Transverse colon (tissue), 4 donors: ENCODE measurements around the gene SMDT1. TPM values are rescaled to one million over a fixed set of nuclear protein-coding genes. Genes with fewer than 3 reads are reported as not detected.

Experiments
- DNase-seq: peaks from one replicate; pipeline ENCODE4 v3.0.0-alpha.2; 2019
- H3K27ac ChIP-seq, 4 donors: fragments of 200-600 bp; sonication (generic); 2 replicates each; pipeline ENCODE4 v1.5.1; 2016 to 2018; ENCODE audit warnings: inconsistent platforms in 4 of 4
- H3K27me3 ChIP-seq: fragments of 200-600 bp; sonication (generic); 2 replicates; pipeline ENCODE4 v1.5.1; 2017; ENCODE audit warnings: inconsistent platforms
- H3K36me3 ChIP-seq, 4 donors: fragments of 200-600 bp; sonication (generic); 2 replicates each; pipeline ENCODE4 v1.5.1; 2017 to 2019; ENCODE audit warnings: inconsistent platforms in 4 of 4
- H3K4me1 ChIP-seq, 4 donors: fragments of 200-600 bp; sonication (generic); 2 replicates each; pipeline ENCODE4 v1.5.1; 2017 to 2020; ENCODE audit warnings: inconsistent platforms in 4 of 4
- H3K4me3 ChIP-seq, 4 donors: fragments of 200-600 bp; sonication (generic); 1 replicate in 1 of 4; 2 replicates in 3 of 4; pipeline versions ENCODE4 v1.5.1 to v1.6.1; 2017 to 2019; ENCODE audit warnings: inconsistent platforms in 4 of 4
- H3K9me3 ChIP-seq, 2 donors: fragments of 200-600 bp; sonication (generic); 2 replicates each; pipeline ENCODE4 v1.5.1; 2017 to 2019; ENCODE audit warnings: inconsistent platforms in 2 of 2
- EP300 ChIP-seq: sonication (generic); formaldehyde crosslinking; IDR thresholded peaks from one replicate; pipeline ENCODE4 v1.6.1; 2017; ENCODE audit warnings: antibody characterized with exemption, low read depth
- POLR2A ChIP-seq: fragments of 450-650 bp; IDR thresholded peaks from one replicate; pipeline ENCODE4 v1.6.1; 2016; ENCODE audit warnings: antibody characterized with exemption, mild to moderate bottlenecking, moderate library complexity
- POLR2AphosphoS5 ChIP-seq, 3 donors: sonication (generic); formaldehyde crosslinking; IDR thresholded peaks; one replicate each; pipeline ENCODE4 v1.6.1; 2016; ENCODE audit warnings: antibody characterized with exemption in 3 of 3
- WGBS, 2 donors: methylation state at CpG; one replicate each; pipeline ENCODE4 v1.1.5; 2018; ENCODE audit warnings: low coverage in 1 of 2; 5-methylcytosine and 5-hydroxymethylcytosine counted together
- in situ Hi-C, 4 donors: fragments of 200-750 bp; cut with MboI; loops; one replicate each; pipeline versions ENCODE4 v1.15.0 to v1.15.1; 2017; ENCODE audit warnings: low sequenced_read_pairs in 3 of 4, low pct_ligation_motif_present in 1 of 4, low pct_unique_long_range_greater_than_20kb in 1 of 4
- intact Hi-C: fragments of 100-400 bp; cut with DNase I; formaldehyde crosslinking; loops from one replicate; pipeline ENCODE4 v1.15.1; 2023; ENCODE audit warnings: low total_unique reads
- total RNA-seq, 4 donors: library from RNA; depleted of rRNA; stranded (reverse); fragments of >200 nt; gene quantifications; one replicate each; pipeline ENCODE4 v1.1.0, GENCODE V29; 2016
- TF ChIP-seq, protein P1 (sequence below), 5 experiments: fragments of 200-600 bp in 3 of 5; fragments of 450-650 bp in 2 of 5; sonication (generic) in 3 of 5; IDR thresholded peaks; 1 replicate in 2 of 5; 2 replicates in 3 of 5; pipeline ENCODE4 v1.5.1; 2016 to 2017; ENCODE audit warnings: antibody characterized with exemption in 5 of 5, inconsistent platforms in 3 of 5, mild to moderate bottlenecking in 2 of 5, moderate library complexity in 1 of 5

Gene SMDT1
- total RNA-seq, 4 donors from 2014 or later, result 4.8 to 44.9 (median 18.8) TPM

DNA sequence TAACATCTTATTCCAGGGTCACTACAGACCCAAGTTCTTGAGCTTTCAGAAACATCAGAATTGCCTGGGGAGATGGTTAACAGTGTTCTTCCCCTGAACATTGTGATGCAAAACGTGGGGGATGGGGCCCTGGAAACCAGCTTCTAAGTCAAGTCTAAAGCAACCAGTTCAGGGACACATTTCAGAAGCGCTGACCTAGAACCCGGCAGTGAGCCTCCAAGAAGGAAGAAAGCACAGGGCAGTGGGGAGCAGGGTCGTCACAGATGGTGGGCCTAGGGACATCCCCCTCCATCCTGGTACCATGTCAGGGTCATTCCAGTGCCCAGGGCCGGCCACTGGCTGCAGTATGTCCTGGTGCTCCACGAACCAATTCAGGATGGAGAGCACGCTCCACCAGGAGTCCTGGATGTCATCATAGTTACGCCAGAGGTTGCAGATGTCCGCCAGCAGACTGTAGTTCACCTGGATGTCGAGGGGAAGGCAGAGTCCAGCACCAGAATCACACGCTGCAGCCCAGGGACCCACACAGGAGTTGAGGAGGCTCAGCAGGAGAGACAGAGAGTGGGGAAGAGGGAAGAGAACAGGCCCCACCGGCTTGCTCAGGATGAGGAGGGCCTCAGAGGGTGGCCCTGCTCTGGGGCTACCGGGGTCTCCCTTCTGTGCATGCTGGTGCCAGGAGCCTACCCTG is 13.9 kb upstream of the SMDT1 start:
- Histone ChIP-seq H3K4me3 (no peak overlapping the region), H3K36me3 (peaks cover 0 to 32% (median 7%) of the 10 kb centered on the region in 4 donors), H3K27me3 (no peaks in the 10 kb centered on the region), H3K9me3 (no peaks in the 10 kb centered on the region), H3K27ac (no peak overlapping the region), H3K4me1 (peaks cover 4 to 20% (median 7%) of the 10 kb centered on the region in 4 donors)
- intact Hi-C loops, result no loop called here
- in situ Hi-C loops, result no loop called here
- TF ChIP-seq, protein P1, sequence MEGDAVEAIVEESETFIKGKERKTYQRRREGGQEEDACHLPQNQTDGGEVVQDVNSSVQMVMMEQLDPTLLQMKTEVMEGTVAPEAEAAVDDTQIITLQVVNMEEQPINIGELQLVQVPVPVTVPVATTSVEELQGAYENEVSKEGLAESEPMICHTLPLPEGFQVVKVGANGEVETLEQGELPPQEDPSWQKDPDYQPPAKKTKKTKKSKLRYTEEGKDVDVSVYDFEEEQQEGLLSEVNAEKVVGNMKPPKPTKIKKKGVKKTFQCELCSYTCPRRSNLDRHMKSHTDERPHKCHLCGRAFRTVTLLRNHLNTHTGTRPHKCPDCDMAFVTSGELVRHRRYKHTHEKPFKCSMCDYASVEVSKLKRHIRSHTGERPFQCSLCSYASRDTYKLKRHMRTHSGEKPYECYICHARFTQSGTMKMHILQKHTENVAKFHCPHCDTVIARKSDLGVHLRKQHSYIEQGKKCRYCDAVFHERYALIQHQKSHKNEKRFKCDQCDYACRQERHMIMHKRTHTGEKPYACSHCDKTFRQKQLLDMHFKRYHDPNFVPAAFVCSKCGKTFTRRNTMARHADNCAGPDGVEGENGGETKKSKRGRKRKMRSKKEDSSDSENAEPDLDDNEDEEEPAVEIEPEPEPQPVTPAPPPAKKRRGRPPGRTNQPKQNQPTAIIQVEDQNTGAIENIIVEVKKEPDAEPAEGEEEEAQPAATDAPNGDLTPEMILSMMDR (IDR thresholded peaks at IDR 0.05), result no peak
- TF ChIP-seq POLR2AphosphoS5 (IDR thresholded peaks at IDR 0.05), result no peak
- TF ChIP-seq POLR2A, result no peak
- TF ChIP-seq EP300, result no peak
- DNase-seq, result no peak
- 84% methylated on average over 12 of the region's 13 CpGs; no CpG with 5 or more reads in 1 of the 2 donors for WGBS, 2 donors

DNA sequence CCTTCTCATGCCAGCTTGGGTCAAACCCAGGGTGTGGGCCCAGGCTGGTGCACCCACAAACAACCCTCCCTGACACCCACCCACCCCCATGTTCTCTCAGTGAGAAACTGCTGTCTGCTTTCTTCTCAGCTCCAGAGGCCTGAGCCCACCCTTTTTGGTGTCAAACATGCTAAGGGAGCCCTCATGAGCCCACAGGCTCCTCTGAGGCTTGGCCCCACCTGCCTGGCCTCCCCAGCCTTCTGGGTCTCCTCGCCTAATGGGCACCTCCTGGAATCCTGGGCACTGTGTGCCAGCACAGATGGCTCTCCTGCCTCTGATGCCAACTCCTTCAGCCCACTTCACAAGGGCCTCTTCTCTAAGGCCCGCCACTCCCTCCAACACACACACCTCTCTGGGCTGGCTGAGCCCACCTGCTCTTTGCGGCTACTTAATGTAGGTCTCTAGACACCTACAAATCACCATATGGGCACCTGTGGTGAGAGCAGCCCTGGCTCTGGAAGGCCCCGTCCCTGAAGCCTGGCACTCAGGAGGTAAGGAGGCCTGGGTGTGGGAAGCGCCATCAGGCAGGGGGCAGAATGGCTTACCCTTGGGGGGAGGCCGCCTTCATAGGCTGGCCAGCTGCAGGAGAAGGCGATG is 13.3 kb upstream of the SMDT1 start:
- Histone ChIP-seq H3K4me1 (peaks cover 6 to 23% (median 11%) of the 10 kb centered on the region in 4 donors), H3K36me3 (peaks cover 0 to 30% (median 4%) of the 10 kb centered on the region in 4 donors), H3K4me3 (no peak overlapping the region), H3K27ac (no peak overlapping the region), H3K9me3 (no peaks in the 10 kb centered on the region), H3K27me3 (no peaks in the 10 kb centered on the region)
- no peak for TF ChIP-seq POLR2A
- no peak for TF ChIP-seq EP300
- no peak for TF ChIP-seq POLR2AphosphoS5 (IDR thresholded peaks at IDR 0.05)
- TF ChIP-seq, protein P1 (IDR thresholded peaks at IDR 0.05), result no peak
- no peak for DNase-seq
- WGBS, 2 donors, result 97% methylated on average over 7 of the region's 7 CpGs; no CpG with 5 or more reads in 1 of the 2 donors
- intact Hi-C loops (no loop called here), in situ Hi-C loops (no loop called here)

DNA sequence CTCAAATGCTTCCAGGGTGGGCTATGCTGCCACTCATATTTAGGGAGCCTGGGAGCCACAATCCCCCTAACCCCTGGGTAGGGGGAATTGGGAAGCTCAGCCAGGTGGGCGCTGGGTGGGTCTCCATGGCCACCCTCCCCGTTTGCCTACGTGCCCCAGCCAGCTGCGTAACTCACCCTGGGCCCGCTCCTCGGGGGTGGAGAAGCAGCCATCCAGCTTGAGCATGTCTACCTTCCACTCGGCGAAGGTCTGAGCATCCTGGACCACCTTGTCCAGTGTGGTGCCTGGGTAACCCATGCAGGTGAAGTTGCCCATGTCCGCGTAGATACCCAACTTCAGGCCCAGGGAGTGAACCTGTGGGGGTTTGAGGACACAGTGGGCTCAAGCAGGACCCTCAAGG is 12.6 kb upstream of the SMDT1 start:
- Histone ChIP-seq H3K27me3 (no peaks in the 10 kb centered on the region), H3K4me3 (no peak overlapping the region), H3K9me3 (no peaks in the 10 kb centered on the region), H3K36me3 (peaks cover 0 to 24% (median 2%) of the 10 kb centered on the region in 4 donors), H3K4me1 (peaks cover 10 to 30% (median 16%) of the 10 kb centered on the region in 4 donors), H3K27ac (no peak overlapping the region)
- 100% methylated on average over 8 of the region's 10 CpGs; no CpG with 5 or more reads in 1 of the 2 donors for WGBS, 2 donors
- no peak for TF ChIP-seq POLR2A
- TF ChIP-seq, protein P1 (IDR thresholded peaks at IDR 0.05), result no peak
- TF ChIP-seq POLR2AphosphoS5 (IDR thresholded peaks at IDR 0.05), result no peak
- no peak for TF ChIP-seq EP300
- in situ Hi-C loops, result no loop called here
- no peak for DNase-seq
- intact Hi-C loops, result no loop called here

DNA sequence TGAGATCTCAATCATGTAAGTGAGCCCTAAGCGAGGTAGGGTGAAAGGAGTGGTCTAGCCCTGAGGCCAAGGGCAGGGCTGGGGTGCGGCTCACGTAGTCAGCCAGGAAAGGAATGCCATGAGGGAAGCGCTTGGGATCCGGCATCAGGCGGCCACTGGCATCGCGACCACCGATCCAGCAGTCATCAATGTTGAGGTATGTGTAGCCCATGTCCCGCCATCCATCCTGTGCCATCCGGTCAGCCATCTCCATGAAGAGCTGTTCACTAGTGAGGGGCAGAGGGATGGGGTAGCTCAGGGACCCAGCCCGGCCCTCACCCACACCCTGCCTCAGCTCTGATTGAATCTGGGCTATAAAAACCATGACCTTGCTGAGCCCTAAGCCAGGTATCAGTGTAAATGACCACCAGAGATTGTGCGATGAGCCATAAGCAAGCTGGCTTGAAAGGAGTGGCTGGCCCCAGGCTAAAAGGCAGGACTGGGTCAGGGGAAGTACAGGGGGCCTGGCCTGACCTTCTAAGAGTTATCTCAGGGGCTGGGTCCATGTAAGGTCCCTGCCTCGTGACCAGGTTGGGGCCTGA is 11.7 kb upstream of the SMDT1 start:
- Histone ChIP-seq H3K4me3 (no peak overlapping the region), H3K36me3 (peaks cover 0 to 16% (median under 1%) of the 10 kb centered on the region in 4 donors), H3K27ac (no peak overlapping the region), H3K9me3 (no peaks in the 10 kb centered on the region), H3K27me3 (no peaks in the 10 kb centered on the region), H3K4me1 (peaks cover 10 to 30% (median 16%) of the 10 kb centered on the region in 4 donors)
- intact Hi-C loops, result no loop called here
- in situ Hi-C loops, result no loop called here
- TF ChIP-seq POLR2A (no peak), EP300 (no peak)
- TF ChIP-seq, protein P1 (IDR thresholded peaks at IDR 0.05), result no peak
- DNase-seq, result no peak
- WGBS, 2 donors, result 90% methylated on average over 14 of the region's 14 CpGs; no CpG with 5 or more reads in 1 of the 2 donors
